ENCODE measurements around the gene GADD45GIP1.
A peak's percentile ranks its signal among the peaks of the same experiment; 100 is the strongest.
"Not testable (repeated sequence)": the region's sequence is repeated elsewhere in the genome, so short reads cannot be mapped to it uniquely, and the experiment has no call there.

GADD45GIP1 gene

DNA sequence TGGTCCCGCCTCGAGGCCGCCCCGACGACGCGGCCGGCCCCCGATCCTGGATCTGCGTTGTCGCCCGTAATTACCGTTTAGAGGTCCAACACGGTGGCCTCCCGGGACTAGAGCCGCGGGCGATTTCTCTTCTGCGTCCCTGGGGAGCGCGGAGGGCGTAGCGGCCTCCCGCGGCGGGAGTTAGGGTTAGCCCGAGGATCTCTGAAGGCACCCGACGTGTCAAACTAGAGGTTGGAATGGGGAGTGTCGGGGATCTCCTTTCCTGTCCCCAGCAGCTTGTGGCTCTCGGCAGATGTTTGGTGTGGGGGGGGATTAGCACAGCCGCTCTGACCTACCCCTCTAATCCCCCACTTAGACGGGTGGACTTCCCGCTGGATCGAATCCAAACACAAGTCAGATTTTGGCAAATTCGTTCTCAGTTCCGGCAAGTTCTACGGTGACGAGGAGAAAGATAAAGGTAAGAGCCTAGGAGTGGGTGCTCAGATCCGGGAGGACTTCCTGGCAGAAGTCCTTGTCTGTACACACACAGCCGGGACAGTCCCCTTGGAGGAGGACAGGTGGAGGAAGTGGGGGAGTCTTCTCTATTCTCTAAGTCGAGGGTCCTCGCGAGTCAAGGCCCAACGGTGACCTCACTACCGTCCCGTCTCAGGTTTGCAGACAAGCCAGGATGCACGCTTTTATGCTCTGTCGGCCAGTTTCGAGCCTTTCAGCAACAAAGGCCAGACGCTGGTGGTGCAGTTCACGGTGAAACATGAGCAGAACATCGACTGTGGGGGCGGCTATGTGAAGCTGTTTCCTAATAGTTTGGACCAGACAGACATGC, 18.0 kb downstream of the GADD45GIP1 start:
- no peak for DNase-seq

GRCh38 chr19:12937927-12938778, 18.9 kb downstream of the GADD45GIP1 start, which contains the start of gene CALR:
CALR (plus strand) TSS chr19:12938609; CDS start chr19:12938680, 71 bp downstream.
- peak; percentile 92 for DNase-seq

GRCh38 chr19:12937093-12937926, 19.7 kb downstream of the GADD45GIP1 start:
- DNase-seq: no peak

- DNase-seq: no peak
Observed at GRCh38 chr19:12936582-12936981, 20.4 kb downstream of the GADD45GIP1 start.

GRCh38 chr19:12935071-12935470, 22.0 kb downstream of the GADD45GIP1 start:
- DNase-seq: no peak

GRCh38 chr19:12933287-12934072, 23.5 kb downstream of the GADD45GIP1 start, which contains the start of gene FARSA:
FARSA (minus strand) TSS chr19:12933711; CDS start chr19:12933696, 15 bp downstream.
- DNase-seq: peak; percentile 46

DNA sequence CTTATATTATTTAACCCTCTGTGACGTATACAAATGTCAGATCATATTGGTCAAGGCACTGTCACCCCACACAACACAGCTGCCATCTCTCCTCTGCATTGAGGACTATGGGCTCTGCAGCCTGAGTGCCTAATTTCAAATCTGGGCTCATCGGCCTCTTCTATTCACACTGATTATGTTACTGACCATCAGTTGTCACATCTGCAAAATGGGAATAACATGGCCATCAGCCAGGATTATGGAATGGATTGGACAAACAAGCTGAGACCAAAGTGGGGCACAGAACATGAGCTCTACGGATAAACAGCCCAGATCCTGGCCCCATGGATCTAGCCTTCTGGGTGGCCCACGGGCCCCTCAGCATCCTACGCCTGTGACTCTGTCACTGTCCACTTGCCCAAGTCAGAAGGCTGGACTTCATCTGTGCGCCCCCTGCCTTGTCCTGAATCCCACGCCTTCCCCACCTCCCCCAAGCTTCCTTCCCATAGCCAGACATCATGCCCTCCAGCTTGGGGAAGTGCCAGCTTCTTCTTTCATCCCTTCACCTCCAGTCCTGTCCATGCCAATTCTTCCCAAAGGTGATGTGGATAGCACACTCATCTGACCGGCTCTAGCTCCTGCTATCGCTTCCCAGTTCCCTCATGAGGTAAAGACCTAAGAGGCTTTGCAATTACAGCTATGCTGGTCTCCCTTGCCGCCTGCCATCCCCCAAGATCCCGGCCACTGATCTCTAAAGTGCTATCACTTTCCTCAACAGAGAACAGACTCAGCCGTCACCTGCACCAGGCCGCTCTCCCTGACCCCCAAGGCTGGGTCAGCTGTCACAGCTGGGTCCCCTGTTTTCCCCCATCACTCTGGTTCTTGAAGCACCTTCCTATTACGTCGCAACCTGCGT, 24.4 kb downstream of the GADD45GIP1 start:
- DNase-seq: no peak

DNA sequence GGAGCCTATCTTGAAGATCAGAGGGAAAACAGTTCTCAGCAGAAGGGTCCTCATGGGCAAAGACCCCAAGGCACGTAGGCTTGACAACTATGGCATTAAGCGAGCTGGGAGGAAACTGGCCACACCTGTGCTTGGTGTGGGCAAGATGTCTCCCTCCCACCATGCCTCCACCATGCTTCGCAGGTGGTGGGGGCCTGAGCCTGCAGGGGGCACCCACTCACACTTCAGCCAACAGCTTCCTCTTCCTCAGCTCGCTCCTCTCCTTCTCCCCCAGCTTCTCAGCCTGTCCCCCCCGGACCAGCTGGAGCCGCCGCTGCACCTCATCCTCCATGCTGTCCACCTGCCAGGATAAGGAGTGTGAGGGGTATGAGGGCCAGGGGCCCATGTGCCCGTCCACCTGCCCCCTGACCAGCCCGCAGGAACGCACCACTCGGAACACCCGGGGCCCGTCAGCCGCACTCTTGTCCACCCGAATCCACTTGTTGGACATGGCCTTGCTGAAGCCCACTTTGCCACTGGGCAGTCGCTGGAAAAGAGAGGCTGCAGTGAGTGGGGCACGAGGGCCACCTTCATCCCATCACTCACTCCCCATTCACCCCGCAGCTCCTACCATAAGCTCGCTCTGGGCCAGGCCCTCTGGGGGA, 26.9 kb downstream of the GADD45GIP1 start:
- DNase-seq: no peak

DNA sequence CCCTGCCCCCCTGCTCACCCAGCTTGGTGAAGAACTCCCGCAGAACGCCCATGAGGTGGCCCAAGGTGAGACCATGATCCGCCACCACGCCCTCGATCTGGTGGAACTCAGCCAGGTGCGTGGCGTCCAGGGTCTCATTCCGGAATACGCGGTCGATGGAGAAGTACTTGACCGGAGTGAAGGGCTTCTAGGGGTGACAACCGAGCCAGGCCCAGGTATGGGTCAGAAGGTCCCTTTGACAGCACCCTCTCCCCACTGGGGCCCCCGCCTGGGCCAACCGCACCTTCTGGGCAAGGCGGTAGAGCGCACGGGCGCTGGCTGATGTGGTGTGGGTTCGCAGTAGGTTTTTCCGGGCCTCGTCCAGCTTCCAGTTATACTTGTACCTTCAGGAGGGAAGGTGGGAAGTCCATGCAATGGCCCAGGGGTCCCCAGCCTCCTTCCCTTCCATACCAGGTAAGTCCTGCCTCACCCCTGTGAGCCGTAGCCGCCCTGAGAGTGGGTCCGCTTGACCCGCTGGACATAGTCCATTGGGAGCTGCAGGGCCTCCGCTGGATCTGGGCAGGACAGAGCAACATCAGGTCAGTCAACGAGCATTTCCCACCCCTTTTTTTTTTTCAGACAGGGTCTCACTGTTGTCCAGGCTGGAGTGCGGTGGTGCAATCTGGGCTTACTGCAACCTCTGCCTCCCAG, 32.3 kb downstream of the GADD45GIP1 start:
- no peak for DNase-seq

DNA sequence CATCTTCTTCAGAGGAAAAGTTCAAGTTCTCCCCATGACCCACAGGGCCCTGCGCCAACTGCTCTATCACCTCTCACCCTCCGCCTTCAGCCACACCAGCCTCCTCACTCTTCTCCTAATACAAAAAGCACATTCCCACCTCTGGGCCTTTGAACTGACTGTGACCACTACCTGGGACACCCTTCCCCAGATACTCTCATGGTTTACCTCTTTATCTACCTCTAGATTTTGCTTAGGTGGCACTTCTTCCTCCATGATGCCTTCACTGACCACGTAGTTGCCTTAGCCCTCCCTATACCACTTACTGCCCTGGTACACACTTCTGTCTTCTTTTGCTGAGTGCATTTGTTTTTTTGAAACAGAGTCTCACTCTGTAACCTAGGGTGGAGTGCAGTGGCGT, 34.1 kb downstream of the GADD45GIP1 start:
- no peak for DNase-seq

DNA sequence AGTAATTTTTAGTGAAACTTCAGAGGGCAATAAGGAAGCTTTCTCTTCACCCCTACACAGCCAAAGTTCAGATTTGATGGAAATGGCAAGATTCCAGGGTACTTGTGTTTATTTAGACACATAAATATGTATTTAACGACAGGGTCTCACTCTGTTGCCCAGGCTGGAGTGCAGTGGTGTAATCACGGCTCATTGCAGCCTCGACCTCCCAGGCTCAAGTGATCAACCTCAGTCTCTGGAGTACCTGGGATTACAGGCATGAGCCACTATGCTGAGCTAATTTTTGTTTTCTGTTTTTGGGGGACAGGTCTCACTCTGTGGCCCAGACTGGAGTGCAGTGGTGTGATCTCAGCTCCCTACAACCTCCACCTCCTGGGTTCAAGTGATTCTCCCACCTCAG, 36.0 kb downstream of the GADD45GIP1 start:
- no peak for DNase-seq

DNA sequence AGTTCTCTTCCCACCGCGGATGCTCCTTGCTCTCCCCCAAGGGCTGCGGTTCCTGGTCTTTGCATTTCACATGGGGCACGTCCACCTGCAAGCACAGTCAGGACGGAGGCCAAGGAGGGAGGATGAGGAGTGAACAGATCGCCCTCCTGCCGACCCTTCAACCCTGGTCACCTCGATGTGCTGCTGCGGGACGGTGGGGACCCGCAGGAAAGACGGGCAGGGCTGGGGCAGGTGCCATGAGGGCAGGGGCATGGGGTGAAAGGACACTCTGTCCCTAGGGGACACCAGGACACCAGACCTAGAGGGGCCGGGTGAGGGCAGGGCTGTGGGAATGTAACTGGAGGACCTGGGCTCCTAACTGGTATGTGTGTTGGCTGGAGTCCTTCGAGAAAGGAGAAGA, 38.8 kb downstream of the GADD45GIP1 start:
- no peak for DNase-seq

DNA sequence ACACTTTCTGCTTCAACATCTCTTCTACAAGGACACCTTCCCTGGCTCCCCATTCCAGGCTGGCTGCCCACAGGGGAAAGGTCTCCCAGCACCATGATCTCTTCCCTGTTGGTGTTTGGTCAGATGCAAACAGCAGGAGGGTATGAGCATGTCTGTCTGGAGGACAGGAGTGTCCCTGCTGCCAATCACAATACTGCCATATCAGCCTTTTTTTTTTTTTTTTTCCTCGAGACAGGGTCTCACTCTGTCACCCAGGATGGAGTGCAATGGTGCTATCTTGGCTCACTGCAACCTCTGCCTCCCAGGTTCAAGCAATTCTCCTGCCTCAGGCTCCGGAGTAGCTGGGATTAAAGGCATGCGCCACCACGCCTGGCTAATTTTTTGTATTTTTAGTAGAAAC, 41.2 kb downstream of the GADD45GIP1 start:
- not testable (repeated sequence) for DNase-seq

- DNase-seq: no peak
Observed at GRCh38 chr19:12913851-12914690, 43.0 kb downstream of the GADD45GIP1 start.

GRCh38 chr19:12913011-12913561, 43.9 kb downstream of the GADD45GIP1 start:
- peak; percentile 95 for DNase-seq

GRCh38 chr19:12912571-12912970, 44.5 kb downstream of the GADD45GIP1 start:
- peak; percentile 78 for DNase-seq

DNA sequence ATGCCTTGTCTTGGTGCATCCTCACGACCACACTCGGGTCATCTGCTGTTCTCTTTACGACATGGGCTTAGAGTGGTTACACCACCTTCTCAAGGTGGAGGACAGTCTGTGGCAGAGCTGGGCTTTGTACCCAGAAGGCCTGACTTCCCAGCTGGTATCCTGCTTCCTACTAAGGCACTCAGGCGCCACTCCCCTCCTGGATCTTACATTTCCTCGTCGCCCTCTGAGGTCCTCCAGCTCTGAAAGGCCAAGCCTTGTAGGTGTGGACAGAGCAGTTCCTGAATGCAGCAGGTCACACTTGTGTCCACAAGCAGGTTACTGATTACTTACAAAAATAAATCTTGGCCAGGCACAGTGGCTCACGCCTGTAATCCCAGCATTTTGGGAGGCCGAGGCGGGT, 49.9 kb downstream of the GADD45GIP1 start:
- no peak for DNase-seq
